GM15510 (cell line): ENCODE results near the gene SCARB1.

Experiments used
- POLR2A ChIP-seq: IDR thresholded peaks from 3 replicates; pipeline ENCODE4 v1.6.1; 2011; ENCODE audit warnings: borderline replicate concordance; ENCODE audit not compliant: insufficient read length; ENCODE audit errors: extremely low read depth

Gene SCARB1

DNA sequence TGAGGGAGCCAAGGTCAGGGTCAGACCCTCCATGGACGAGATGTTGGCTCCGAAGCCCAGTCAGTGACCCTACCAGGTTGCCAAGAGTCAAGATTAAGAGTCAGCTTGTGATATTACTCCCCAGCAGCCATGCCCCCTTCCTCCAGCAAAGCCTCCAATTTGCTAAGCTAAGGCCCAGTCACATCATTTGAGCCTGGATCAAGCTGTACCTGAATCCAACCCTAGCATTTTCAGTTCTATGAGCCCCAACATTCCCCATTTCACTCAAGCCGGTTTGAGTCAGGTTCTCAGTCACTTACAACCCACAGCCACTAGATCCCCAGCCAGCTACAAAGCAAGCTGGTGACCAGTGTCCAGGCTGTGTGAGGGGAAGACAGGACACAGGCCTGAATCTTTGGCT is 49.9 kb downstream of the SCARB1 start:
- no peak for TF ChIP-seq POLR2A

DNA sequence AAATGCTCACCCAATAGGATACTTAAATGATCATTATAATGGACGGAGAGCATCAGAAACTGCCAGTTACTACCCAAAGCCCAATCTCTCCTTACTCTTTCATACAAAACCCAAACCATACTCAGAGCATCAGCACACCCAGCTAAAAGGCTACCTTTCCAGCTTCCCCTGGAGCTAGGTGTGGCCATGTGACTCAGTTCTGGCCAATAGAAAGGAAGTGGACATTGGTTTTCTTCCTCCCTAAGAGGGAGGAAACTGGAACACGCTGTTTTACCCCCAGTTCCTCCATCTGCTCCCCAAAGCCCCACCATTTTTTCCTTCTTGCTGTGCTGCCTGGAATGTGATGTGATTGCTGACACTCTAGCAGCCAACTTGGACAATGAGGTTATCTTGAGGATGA is 50.7 kb downstream of the SCARB1 start:
- TF ChIP-seq POLR2A: no peak

DNA sequence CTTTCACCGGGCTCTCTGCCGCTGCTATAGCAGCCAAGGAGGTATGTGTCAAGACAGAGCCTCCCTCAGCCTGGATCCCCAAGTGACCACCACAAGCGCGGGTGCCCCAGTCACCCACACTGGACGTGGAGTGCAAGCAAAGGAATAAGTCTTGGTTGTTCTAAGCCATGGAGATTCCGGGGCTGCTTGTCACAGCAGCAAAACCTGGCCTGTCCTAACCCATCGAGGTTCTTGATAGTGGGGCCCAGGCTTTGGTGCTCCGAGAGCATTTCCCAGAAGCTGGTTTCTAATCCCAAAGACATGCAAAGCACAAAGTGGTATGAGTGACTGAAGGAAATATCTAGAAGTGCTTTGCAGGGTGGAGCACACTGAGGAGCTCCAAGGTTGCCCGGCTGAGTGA is 51.3 kb downstream of the SCARB1 start:
- no peak for TF ChIP-seq POLR2A

DNA sequence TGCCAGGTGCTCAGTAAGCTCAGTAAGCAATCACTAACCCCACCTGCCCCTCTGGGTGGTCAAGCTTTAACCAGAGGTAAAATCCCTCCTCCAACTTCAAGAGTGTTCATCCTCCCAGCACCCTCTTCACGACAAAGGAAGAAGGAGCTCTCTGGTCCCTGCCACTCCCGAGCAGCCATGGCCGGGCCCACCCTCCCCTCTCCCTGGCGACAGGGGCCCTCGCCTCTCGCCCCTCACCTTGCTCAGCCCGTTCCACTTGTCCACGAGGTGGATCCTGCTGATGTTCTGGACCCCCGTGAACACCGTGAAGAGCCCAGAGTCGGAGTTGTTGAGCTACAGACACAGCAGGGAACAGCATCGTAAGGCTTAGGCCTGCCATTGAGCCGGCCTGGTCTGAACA is 52.0 kb downstream of the SCARB1 start:
- TF ChIP-seq POLR2A: no peak

DNA sequence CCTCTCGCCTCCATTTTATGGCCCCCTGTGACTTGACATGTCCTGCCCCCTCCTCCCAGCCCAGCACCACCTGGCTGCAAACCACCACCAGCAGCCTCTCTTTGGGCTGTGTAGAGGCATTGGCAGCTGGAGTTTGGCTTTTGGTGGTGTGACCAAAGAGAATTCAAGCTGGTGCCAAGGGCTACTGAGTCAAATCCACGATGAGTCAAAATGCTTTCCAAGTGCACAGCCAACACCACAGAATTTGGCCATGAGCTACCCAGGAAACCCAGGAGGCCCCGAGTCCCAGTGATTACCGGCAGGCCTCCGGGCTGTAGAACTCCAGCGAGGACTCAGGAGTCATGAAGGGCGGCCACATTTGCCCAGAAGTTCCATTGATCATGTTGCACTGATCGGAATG is 53.8 kb downstream of the SCARB1 start:
- TF ChIP-seq POLR2A: no peak

DNA sequence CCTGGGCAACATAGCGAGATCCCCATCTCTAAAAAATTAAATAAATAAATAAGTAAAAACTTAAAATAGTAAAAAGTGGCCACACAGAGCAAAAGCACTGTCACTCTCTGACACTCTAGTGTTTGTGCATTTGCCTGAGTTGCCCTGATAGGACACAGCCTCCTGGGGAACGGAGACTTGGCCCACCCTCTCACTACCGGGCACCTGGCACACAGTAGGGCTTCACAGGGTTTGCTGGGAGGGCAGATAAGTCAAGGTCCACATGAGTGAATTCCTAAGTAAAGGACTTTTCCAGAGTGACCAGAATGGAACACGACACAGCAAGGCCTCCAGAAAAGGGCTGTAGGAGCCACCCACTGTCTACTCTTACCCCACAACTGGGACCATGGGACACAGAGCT is 54.3 kb downstream of the SCARB1 start:
- no peak for TF ChIP-seq POLR2A

DNA sequence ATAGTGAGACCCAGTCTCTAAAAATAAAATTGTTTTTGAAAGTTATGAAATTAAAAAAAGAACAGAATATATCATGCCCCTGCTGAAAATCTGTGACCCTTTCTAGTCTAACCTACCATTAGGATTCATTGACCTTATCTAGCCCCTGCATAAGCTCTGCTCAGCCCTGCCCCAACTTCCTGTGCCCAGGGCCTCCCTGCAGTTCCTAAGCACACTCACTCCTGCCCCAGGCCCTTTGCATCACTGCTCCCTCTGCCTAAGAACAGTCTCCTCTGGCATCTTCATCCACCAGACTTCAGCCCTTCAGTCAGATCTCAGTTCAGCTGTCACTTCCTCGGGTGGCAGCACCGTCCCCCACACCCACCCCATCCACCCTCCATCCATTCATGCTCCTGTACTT is 55.4 kb downstream of the SCARB1 start:
- TF ChIP-seq POLR2A: no peak

DNA sequence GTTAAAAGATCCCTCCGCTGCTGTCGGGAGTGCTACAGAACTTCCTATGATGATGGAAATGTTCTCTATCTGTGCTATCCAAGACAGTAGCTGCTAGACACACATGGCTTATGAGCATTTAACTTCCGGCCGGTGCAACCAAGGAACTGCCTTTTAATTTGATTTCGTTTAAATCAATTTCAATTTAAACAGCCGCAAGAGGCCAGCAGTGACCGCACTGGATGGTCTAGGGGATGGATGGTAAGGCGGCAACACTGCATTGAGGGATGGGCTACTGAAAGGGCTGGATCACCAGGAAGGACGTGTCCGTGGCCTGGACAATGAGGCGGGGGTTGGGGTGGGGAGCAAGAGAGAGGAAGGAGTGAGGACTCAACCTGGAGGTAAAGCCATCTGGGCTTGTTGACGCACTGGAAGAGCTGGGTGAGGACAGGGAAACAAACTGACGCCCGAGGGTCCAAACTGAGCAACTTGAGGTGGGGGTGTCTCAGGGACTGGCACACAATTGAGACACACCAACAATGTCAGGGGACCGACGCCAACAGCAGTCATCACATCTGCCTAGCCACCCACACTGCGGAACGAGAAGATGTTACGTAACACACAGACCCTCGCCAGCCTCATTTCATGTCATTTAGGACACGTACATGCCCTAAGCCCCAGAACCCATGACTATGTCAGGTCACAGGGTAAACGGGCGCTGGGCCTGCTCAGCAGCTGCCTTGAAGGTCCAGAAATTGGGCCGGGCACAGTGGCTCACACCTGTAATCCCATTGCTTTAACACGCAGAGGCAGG is 57.6 kb downstream of the SCARB1 start:
- TF ChIP-seq POLR2A: no peak

DNA sequence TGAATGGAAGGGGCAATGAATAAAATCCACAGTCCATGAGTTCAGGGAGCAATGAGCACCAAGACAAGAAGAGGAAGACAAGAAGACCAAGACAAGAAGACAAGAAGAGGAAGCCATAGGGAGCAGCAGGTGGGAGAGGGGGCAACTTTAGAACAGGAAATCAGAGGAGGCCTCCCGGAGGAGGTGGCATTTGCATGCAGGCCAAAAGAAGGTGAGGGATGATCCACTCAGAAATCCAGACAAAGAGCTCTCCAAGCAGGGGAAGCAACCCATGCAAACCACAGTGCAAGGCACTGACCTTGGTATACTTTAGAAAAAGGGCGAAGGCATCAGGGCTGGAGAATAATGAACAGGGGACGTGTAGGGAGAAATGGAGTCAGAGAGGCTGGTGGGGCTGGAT is 58.6 kb downstream of the SCARB1 start:
- no peak for TF ChIP-seq POLR2A

DNA sequence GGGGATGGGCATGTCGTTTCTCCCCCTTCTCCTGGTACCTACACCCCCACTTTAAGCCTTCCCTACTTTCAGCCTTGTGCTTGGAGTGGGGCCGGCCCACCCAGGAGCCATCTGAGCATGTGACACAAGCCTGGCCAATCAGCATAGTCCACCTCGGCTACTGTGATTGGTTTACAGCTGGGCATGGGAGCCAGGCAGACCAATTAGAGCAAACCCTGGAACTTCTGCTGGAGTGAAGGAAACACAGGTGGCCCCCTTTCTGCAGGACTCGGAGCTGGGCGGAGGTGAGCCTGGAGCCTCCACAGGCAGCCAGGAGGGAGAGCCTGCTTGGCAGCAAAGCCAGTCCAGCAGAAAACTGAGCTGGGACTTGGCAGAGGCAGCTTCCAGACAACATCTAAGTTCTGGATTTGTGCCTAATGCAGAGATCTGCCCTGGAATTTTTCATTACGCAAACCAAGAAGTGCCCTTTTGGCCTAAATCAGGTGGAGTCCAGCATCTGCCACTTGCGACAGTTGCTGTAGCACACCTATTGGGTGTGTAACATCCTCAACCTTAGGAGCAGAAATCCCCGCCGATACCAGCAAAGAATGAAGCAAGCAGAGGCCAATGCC is 59.5 kb downstream of the SCARB1 start:
- TF ChIP-seq POLR2A: no peak

DNA sequence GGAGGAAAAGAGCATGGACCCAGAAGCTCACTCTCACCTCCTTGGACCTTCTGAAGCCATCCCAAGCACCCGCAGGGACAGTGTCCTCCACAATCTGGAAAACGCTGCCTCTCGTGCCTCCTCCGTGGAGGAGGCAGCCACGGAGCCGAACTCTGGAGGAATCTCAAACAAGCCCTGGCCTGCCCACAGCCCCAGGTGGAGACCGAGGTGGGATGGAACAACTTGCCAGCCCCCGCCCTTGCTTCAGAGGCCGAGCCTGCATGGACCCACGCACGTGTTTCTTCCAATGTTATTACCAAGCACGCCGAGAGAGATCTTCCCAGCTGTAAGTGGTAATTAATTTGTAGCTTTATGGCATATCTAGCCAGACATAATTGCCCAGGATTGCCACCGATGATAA is 61.3 kb downstream of the SCARB1 start:
- no peak for TF ChIP-seq POLR2A

DNA sequence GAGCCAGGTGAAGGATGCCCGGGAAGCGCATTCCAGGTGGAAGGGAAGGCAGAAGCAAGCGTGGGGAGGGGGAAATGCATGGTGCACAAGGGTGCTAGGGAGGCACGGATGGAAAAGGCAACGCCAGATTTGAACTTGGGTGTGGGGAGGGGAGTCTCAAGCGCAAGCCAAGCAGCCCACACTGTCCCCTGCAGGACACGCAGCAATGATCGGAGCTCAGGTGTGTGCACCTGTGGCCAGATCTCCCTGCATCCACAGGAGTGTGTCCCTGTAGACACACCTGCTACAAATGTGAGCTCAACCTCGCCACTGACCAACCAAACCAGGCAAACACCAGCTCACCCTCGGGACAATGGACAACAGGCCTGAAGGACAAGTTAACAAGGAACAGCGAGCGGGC is 63.2 kb downstream of the SCARB1 start:
- TF ChIP-seq POLR2A: no peak

DNA sequence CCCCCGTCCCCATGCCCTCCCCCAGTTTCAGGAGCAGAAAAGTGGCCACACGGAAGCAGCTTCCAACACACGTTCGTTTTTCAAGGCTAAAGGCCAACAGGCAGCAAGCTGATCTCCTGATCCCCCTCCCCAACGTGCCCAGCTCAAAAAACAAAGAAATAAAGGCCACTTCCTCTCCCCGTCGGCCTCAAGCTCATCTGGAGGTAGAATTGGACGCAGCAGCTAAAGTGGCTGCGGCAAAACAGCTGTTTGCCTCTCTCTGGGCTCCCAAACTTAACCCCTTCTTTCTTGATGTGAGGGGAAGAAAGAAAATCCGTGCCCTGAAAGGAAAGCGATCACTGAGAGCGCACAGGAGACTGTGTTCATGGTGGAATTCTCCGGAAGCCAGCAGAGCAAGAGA is 66.3 kb downstream of the SCARB1 start:
- TF ChIP-seq POLR2A: no peak

DNA sequence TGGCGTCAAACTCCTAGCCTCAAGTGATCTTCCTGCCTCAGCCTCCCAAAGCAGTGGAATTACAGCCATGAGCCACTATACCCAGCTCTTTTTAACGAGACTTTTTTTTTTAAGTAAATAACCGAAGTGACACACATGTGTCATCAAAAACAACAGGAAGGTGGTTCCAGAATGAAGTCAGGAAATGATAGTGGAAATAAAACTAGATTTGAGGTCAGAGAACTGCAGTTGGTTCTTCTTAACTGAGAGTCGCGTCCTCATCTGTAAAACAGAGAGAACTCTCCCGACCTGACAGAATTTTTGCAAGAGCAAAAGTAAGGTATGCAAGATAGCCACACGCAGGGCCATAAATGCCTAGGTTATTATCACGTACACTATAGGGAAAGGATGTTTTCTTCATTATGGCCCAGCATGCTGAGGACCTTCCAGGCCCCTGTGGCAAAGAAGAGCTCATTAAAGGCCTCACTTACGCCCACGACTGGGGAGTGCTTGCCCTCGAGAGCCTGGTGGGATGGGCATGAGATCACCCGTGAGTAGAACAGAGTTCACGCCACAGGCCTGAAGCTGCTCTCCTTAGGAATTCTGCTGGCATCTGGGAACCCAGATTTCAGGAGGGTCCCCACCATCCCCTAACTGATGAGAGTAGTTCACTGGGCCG is 67.2 kb downstream of the SCARB1 start:
- TF ChIP-seq POLR2A: no peak

DNA sequence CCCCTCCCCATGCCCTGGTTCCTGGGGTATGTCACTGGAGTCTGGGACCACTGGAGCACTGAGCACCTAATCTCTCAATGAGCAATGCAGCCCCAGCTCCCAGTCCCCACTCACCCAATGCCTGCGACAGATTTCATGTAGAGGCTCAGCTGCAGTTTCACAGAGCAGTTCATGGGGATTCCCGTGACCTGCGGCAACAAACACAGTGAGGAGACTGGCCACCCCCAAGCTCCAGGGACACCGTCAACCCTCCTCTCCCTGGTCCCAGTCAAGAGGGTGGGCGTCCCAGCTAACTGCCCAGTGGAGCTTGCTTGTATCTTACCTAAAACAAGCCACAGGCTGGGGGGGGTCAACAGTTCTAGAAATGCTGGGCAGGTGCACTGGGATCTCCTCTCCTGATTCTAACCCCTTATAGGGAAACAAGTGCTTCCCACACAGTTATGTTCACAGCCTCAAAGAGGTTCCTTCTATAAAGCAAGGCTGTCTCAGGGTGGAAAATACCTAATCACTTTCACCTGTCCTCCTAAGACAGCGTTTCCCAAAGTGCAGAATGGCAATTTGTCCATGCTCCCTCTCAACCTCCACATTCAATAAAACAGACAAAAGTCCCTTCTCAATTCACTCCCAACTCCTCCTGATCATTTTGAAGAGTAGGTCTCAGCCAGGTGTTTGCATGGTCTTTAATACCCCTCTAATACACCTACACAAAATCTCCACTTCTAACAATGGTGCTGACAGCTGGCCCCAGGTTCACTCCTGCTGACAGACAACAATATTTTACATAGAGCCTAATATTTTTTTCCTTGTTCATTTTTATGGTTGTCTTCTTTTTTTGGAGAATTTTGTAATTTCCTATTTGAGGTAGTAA is 68.3 kb downstream of the SCARB1 start:
- TF ChIP-seq POLR2A: no peak
